HG03175 (cell line): ENCODE results near the gene PRKAR1B.

ENCODE experiments used
- ATAC-seq: cut with Tn5 transposase; IDR thresholded peaks from one replicate; pipeline ENCODE4 v1.9.1; 2021; ENCODE audit warnings: mild to moderate bottlenecking, moderate library complexity; ENCODE audit not compliant: unreplicated experiment

The PRKAR1B gene

GRCh38 chr7:594212-594913 lies 132.7 kb downstream of the PRKAR1B start:
- ATAC-seq, result no peak

DNA sequence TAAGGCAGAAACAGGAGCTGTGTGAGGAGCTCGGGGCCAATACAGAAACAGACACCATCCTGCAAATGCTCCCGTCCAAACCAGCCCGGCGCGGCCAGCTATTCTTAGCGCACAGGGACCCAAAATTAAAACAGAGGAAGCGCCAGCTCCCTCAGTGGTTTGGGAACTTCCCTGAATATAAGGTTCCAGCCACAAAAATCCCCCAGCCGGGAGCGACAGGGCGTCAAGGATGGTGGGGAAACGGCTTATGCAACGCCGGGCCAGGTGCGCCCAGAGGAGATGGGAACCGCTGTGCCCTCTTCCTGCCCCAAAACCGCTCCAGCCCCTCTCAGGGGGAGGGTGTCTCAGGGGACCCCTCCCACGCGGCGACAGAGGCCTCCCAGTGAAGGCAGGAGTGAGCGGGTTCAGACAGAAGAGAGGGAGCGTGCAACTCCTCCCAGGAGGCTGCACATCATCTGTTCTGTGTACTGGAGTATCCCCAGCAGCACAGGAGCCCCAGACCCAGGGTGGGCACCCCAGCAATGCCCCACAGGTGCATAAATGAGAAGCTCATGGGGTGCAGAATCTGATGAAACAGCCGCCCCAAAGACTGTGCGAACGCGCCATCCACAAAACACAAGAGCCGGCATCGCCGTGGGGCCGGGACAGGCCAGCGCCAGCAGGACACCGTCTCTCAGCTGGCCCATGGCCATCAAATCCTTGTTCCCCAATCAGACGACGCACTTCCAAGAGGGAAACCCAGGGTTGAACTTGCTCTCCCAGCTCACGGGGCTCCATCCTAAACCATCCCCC lies 133.6 kb downstream of the PRKAR1B start:
- ATAC-seq, result no peak

DNA sequence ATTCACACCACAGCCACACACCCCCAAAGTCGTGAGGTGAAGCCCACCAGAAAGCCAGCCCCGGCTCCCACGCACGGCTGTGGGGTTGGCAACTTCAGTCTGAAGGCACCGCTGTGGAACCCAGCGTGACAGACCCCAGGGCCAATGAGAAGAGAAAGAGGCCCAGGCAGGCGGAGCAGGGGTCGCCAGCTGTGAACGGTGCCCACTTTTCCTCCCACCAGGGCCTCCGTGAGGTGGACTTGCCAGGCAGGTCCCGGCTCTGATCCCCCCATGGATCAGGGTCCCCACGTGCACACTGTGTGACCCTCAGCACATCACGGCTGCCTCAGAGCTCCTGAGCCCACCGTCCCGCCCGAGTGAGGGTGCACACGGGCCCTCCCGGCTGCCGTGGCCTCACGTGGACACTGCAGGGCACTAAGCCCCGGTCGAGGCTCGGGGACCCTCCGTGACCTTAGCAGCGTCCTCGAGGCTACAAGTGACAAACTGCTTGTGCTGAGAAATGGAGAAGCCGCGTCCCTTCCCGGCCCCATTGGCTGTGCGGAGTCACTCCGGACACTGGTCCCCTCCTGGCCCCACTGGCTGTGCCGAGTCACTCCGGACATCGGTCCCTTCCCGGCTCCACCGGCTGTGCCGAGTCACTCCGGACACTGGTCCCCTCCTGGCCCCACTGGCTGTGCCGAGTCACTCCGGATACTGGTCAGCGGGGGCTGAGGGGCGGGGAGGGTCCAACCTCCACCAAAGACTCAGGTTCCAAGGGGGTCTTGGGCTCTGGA lies 135.0 kb downstream of the PRKAR1B start:
- ATAC-seq, result no peak

- ATAC-seq, result no peak
Observed at GRCh38 chr7:590731-591551, 136.1 kb downstream of the PRKAR1B start.

GRCh38 chr7:589781-590575 lies 137.1 kb downstream of the PRKAR1B start:
- ATAC-seq, result no peak

DNA sequence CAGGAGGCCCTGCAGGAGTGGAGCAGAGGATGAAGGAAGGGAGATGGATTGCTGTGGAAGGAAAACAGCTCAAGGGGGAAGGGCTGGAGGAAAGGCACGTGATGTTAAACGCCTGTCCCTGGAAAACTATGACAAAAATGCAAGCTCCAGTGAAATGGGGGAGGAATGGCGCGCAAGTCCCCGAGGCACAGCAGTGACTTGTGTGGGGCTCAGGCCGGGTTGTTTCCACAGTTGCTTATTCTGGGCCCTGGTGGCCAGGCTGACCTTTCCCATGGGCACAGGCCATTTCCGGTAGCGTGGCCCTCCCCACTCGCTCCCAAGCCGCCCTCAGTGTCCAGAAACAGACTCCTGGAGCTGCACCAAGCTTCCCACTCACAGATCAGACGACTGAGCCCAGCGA lies 139.3 kb downstream of the PRKAR1B start:
- ATAC-seq, result no peak

DNA sequence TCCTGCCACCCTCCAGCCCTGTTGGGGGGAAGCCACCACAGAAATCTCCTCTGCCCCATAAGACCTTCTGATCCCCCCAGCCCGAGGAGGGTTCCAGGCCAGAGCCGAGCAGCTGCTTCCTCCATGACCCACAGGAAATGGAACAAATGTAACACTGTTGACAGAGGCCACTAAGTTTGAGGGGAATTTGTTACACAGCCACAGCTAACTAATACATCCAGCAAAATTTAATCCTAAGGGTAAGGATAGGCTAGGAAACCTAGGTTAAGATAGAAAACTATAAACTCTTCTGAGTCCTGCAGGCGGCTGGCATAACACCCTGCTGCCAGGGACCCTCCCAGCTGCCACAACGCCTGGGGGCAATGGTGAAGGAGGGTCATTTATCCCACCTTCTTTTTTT lies 140.6 kb downstream of the PRKAR1B start:
- ATAC-seq, result no peak

- ATAC-seq, result no peak
Observed at GRCh38 chr7:585873-586272, 141.2 kb downstream of the PRKAR1B start.

DNA sequence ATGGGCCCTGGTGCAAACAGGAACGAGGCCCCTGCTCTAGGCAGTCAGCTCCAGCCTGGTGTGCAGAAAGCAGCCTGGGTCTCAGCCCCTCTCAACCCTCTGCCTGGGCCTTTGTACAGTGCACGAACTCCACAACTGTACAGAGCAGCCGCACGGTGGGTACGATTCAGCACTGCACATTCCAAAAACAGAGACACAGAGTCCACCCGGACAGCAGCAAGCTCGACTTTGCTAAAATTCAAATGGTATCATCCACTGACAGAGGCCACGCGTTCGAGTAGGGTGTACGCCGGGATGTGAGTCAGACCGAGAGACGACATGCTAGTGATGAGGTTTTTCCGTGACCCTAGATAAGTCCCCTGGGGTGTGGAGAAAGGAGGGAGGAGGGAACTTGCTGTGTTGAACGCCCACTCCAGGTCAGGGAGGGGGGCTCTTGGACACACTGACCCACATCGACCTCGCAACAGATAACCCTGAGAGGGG lies 141.8 kb downstream of the PRKAR1B start:
- ATAC-seq, result no peak

DNA sequence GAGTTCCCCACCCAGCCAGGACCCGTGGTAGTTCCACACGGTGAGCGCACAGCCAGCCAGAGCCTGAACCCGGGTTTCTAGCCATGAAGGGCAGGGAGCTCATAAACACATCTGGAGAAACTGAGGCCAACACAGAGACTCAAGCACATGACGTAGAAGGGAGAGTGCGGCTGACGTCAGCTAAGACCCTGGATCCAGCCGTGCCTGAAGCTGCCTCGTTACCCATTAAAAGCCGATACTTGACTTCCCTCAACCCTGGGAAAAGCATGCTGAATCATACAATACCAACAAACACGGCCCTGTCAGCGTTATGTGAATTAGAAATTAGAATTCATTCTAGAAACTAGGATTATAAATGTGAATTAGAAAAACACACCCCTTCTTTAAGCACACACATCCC lies 142.3 kb downstream of the PRKAR1B start:
- no peak for ATAC-seq

- ATAC-seq, result no peak
Observed at GRCh38 chr7:584122-584465, 143.0 kb downstream of the PRKAR1B start.

DNA sequence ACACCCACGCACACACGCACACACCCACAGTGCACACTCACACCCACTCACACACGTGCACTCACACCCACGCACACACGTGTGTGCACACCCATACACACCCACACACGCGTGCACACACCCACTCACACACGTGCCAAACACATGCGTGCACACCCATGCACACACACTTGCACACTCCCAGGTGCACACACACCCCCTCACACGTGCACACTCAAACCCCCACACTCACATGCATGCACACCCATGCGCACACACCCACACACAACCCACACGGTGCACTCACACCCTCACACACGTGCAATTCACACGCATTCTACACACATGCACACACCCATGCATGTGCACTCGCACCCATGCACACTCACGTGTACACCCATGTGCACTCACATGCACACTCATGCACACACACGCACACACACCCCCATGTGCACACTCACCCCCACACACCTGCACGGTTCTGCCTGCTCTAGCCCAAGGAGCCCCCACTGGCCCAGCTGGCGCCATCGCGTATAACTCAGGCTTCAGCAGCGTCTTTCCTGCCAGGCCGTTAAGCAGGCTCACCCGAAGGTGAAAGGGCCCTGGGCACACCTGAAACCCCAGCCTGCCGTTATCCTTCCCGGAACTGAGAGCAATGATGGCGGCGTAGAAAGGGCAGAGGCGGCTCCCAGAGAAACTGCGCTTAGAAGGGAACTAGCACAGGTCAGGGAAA lies 143.5 kb downstream of the PRKAR1B start:
- ATAC-seq, result no peak

- ATAC-seq, result no peak
Observed at GRCh38 chr7:582931-583330, 144.2 kb downstream of the PRKAR1B start.

DNA sequence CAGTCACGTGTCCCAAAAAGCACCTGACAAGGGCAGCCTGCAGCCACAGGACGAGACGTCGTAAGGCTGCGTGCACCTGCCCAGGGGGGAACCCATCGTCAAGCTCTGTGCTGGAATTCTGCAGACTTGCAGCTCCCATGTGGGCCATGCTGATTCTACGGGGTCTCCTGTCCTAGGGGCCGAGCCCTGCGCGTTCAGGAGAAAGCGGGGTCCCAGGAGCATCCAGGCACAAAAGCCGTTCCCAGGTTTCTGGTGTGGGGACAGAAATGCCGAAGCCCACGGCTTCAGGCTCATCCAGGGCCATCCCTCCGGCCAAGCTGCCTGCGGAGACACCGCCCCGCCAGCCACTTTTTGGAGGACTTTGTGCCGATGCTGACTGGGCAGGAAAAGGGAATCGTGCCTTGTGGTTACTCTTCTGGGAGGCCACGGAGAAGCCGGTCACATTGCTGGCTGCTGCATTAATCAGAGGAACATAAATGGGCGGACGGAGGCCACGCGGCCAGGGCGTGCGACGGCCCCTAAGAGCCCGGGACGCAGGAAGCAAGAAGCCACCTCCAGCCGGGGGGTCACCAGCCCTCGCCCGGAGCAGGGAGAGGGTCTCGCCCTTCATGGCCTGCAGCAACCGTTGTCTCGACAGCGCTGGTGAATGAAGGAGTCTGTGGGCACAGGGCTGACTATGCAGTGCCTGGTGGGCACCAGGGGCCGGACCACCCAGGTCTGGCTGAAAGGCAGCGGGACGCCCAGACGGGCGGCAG lies 144.8 kb downstream of the PRKAR1B start:
- no peak for ATAC-seq

GRCh38 chr7:578386-578785 lies 148.7 kb downstream of the PRKAR1B start:
- ATAC-seq, result no peak

DNA sequence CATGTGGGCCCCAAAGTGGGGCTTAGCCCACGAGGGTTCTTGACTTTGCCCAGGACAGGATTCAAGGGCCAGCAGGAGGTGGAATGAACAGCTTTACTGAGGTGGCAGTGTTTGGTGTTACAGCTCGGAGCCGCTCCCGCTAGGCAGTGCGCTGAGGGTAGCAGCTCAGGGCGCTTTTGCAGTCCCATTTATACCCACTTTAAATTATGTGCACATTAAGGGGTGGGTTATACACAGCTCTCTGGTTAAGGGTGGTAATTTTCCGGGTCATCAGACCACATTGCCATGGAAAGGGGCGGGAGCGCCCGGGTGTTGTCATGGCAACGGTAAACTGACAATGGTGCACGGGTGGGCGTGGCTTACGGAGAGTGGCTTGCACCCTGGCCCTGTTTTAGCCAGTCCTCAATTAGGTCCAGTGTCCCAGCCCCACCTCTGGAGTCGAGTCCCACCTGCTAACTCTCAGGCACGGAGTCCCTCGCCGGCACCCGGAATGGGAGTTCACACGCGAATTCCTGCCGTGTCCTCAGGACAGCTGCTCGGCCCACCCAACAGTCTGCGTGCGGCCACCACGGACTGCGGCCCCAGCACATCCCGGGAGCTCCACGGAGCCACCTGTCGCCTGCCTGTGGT lies 149.2 kb downstream of the PRKAR1B start:
- ATAC-seq, result no peak

- ATAC-seq, result no peak
Observed at GRCh38 chr7:577278-577665, 149.8 kb downstream of the PRKAR1B start.
